ENCODE data around the gene DLL4.

Gene DLL4

GRCh38 chr15:40926659-40927494, 2.3 kb upstream of the DLL4 start:
- no peak for DNase-seq (ENCODE audit: low spot score)

- no peak for DNase-seq (ENCODE audit: low spot score)
These were observed 1.7 kb upstream of the DLL4 start for GRCh38 chr15:40927495-40927872.

GRCh38 chr15:40927873-40928806, 1.0 kb upstream of the DLL4 start:
- no peak for DNase-seq (ENCODE audit: low spot score)

GRCh38 chr15:40929660-40930429, 705 bp downstream of the DLL4 start:
- no peak for DNase-seq (ENCODE audit: low spot score)

- no peak for DNase-seq (ENCODE audit: low spot score)
These were observed 1.5 kb downstream of the DLL4 start for GRCh38 chr15:40930430-40931299.

- DNase-seq (ENCODE audit: low spot score), result no peak
These were observed 2.4 kb downstream of the DLL4 start for GRCh38 chr15:40931300-40932142.

GRCh38 chr15:40932156-40932555, 3.0 kb downstream of the DLL4 start:
- no peak for DNase-seq (ENCODE audit: low spot score)

- DNase-seq (ENCODE audit: low spot score), result no peak
These were observed 3.7 kb downstream of the DLL4 start for GRCh38 chr15:40932649-40933516.

GRCh38 chr15:40933517-40933902, 4.4 kb downstream of the DLL4 start:
- no peak for DNase-seq (ENCODE audit: low spot score)

- DNase-seq (ENCODE audit: low spot score), result no peak
These were observed 5.3 kb downstream of the DLL4 start for GRCh38 chr15:40934457-40934856.

GRCh38 chr15:40936234-40936708, 7.1 kb downstream of the DLL4 start:
- no peak for DNase-seq (ENCODE audit: low spot score)

GRCh38 chr15:40936709-40937666, 7.8 kb downstream of the DLL4 start:
- no peak for DNase-seq (ENCODE audit: low spot score)

- no peak for DNase-seq (ENCODE audit: low spot score)
These were observed 8.8 kb downstream of the DLL4 start for GRCh38 chr15:40937762-40938535.

- DNase-seq (ENCODE audit: low spot score), result no peak
These were observed 9.4 kb downstream of the DLL4 start for GRCh38 chr15:40938536-40938870.

- no peak for DNase-seq (ENCODE audit: low spot score)
These were observed 11.2 kb downstream of the DLL4 start for GRCh38 chr15:40940296-40940801.

GRCh38 chr15:40941068-40941527, 12.0 kb downstream of the DLL4 start:
- DNase-seq (ENCODE audit: low spot score), result no peak
